CD4-positive, alpha-beta T cell treated with Interleukin-2 at 100 ng/mL for 4 hours (primary cell): ENCODE results near the gene YPEL5.

Experiments used
- DNase-seq: peaks from one replicate; pipeline ENCODE4 v3.0.0-alpha.2; 2020; ENCODE audit warnings: low spot score

YPEL5 gene

GRCh38 chr2:30206461-30207430 is 59.9 kb downstream of the YPEL5 start:
- no peak for DNase-seq

- peak; percentile 56 for DNase-seq
Observed at GRCh38 chr2:30208453-30208852, 61.6 kb downstream of the YPEL5 start.

GRCh38 chr2:30209227-30209626 is 62.4 kb downstream of the YPEL5 start:
- no peak for DNase-seq
